Heart left ventricle (tissue), 16 donors: ENCODE results near the gene CXorf38. TPM values are rescaled to one million over a fixed set of nuclear protein-coding genes. Genes with fewer than 3 reads are reported as not detected.

Experiments
- ATAC-seq, 4 donors: fragments of 200-7000 bp; cut with Tn5 transposase; one replicate each; pipeline ENCODE4 v1.9.1; 2020 to 2022; ENCODE audit warnings: moderate library complexity in 4 of 4, mild to moderate bottlenecking in 3 of 4, moderate number of reproducible peaks in 1 of 4
- DNase-seq, 5 donors: peaks; one replicate each; pipeline ENCODE4 v3.0.0-alpha.2; 2020
- H3K27ac ChIP-seq, 12 donors: fragments of 200-600 bp; sonication (generic) in 4 of 12; one replicate each; pipeline versions ENCODE4 v1.5.0 to v1.8.0; 2016 to 2022; ENCODE audit warnings: mild to moderate bottlenecking in 2 of 12
- H3K27me3 ChIP-seq, 9 donors: fragments of 200-600 bp; sonication (generic) in 2 of 9; one replicate each; pipeline versions ENCODE4 v1.5.1 to v1.8.0; 2016 to 2022; ENCODE audit warnings: mild to moderate bottlenecking in 3 of 9
- H3K36me3 ChIP-seq, 9 donors: fragments of 200-600 bp; sonication (generic) in 2 of 9; one replicate each; pipeline versions ENCODE4 v1.5.0 to v1.8.0; 2018 to 2022; ENCODE audit warnings: mild to moderate bottlenecking in 2 of 9
- H3K4me1 ChIP-seq, 12 donors: fragments of 200-600 bp; sonication (generic) in 4 of 12; one replicate each; pipeline versions ENCODE4 v1.5.0 to v1.8.0; 2016 to 2022; ENCODE audit warnings: mild to moderate bottlenecking in 3 of 12
- H3K4me3 ChIP-seq, 12 donors: fragments of 200-600 bp; sonication (generic) in 4 of 12; one replicate each; pipeline versions ENCODE4 v1.5.0 to v1.8.0; 2017 to 2022; ENCODE audit warnings: mild to moderate bottlenecking in 9 of 12, moderate library complexity in 4 of 12
- H3K9me3 ChIP-seq, 12 donors: fragments of 200-600 bp; sonication (generic) in 4 of 12; one replicate each; pipeline versions ENCODE4 v1.5.0 to v1.8.0; 2016 to 2022; ENCODE audit warnings: mild to moderate bottlenecking in 1 of 12
- CTCF ChIP-seq, 12 donors: fragments of 200-600 bp; sonication (generic) in 4 of 12; IDR thresholded peaks; one replicate each; pipeline versions ENCODE4 v1.5.0 to v1.8.0; 2018 to 2022; ENCODE audit warnings: antibody characterized with exemption in 12 of 12, mild to moderate bottlenecking in 5 of 12
- POLR2A ChIP-seq, 2 donors: fragments of 450-650 bp; IDR thresholded peaks; one replicate each; pipeline ENCODE4 v1.6.1; 2017; ENCODE audit warnings: antibody characterized with exemption in 2 of 2, mild to moderate bottlenecking in 2 of 2, moderate library complexity in 2 of 2
- WGBS, 4 donors: extraction: QIAGEN DNeasy Blood & Tissue Kit in 2 of 4; methylation state at CpG; one replicate each; pipeline versions ENCODE4 v1.1.5 to v1.1.7; 2013 to 2018; 5-methylcytosine and 5-hydroxymethylcytosine counted together
- intact Hi-C, 10 donors: fragments of 100-400 bp; cut with DNase I; formaldehyde crosslinking; loops; one replicate each; pipeline versions ENCODE4 v1.11.1 to v1.14.2; 2022
- polyA plus RNA-seq, 2 donors: library from polyadenylated mRNA; stranded (reverse); fragments of 200-250 nt; gene quantifications; one replicate each; pipeline ENCODE4 v1.2.3, GENCODE V29; 2013
- total RNA-seq, 9 donors: library from RNA; depleted of rRNA in 2 of 9; stranded (reverse); fragments of >200 nt in 2 of 9; fragmentation: NEBNext Ultra II Directional in 3 of 9; extraction: Animal tissue kit (Norgen Biotek cat#: 25700) in 3 of 9; gene quantifications; one replicate each; pipeline versions ENCODE4 v1.1.0 to v1.2.4, GENCODE V29; 2016 to 2023
- donor health status: ischemic (EF 13 %, LVEDD 7.1; RV severe dilation, severe dysfunction).
- donor health status: healthy with polysubstance abuse.
- donor health status: DM: no; HTN: yes; CAD: no.
- donor health status: DM: no; HTN: no; CAD: no.
- donor health status: ischemic (EF 25% LVEDD 6.9; RV normal size, moderate dysfunction).
- donor health status: ischemic (EF 25% LVEDD 5.7; RV mildly dilated, moderate dysfunction).
- donor health status: healthy.
- donor health status: DM: yes; HTN: yes; CAD: no.
- donor health status: ischemic (EF 35%, LVEDD 5.7; RV mildly dilated, moderate dysfunction).
- donor health status: nonischemic (EF 11% LVEDD 7.7; RV severe dilation, severe dysfunction).
- donor health status: DM: yes; HTN: yes; CAD: no.
- donor health status: PGD.
- donor health status: ischemic (EF 29% LVEDD 5.4; RV normal size, mild dysfunction).
- donor health status: nonischemic (EF 23%, LVEDD 6.1; RV moderate dilation, normal function).

Gene CXorf38
- total and polyA plus RNA-seq, 11 donors: 2.6 to 16.0 (median 5.4) TPM

DNA sequence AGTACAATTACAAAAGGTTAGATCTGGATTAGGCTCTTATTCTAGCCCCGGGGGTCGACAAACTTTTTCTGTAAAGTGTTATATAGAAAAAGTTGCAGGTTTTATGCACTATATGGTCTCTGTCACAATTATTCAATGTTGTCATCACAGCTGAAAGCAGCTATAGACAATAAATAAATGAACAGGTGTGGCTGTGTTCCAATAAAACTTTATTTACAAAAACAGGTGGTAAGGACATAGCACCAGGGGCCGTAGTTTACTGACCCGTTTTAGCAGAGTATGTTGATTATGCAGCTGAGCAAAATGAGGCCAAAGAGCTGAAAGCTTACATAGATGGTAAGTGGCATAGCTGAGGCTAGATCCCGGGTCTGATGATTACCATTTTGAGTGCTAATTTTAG is 13.0 kb upstream of the CXorf38 start:
- Histone ChIP-seq H3K4me3 (no peak overlapping the region), H3K27ac (no peak overlapping the region), H3K9me3 (no peaks in the 10 kb centered on the region), H3K4me1 (no peaks in the 10 kb centered on the region), H3K36me3 (peaks cover 0 to 96% (median 67%) of the 10 kb centered on the region in 9 donors), H3K27me3 (peaks cover 0 to 17% (median 0%) of the 10 kb centered on the region in 9 donors)
- intact Hi-C loops: loop anchor here in 4 of 10 donors (5.0 to 10.0 kb wide), 3 partner anchors 54 to 134 kb away; no protein-coding TSS in a partner anchor
- DNase-seq (no peak), ATAC-seq (no peak)
- no peak for TF ChIP-seq CTCF (IDR thresholded peaks at IDR 0.05)
- 84 to 91% (median 90%) methylated on average over 5 of the region's 5 CpGs for WGBS, 4 donors

DNA sequence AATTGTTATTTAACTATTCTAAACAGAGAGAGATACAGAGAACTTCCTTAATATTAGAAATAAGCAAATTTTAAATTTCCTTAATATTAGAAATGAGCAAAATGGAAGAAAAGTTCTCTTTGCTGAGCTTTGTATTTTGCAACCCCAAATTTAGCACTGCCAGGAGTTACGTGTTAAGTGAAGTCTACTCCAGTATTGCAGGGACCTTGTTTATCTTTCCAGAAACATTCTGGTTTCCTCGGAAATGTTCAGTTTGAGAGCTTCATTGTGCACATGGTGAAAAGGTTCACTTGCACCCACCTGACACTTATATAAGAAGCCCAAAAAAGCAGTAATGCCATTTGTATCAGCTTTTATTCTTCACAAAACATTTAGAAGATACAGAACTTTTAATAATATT is 6.2 kb upstream of the CXorf38 start:
- DNase-seq: no peak
- H3K4me3 ChIP-seq: no peak overlapping the region
- no peaks in the 10 kb centered on the region for H3K4me1 ChIP-seq
- no peak for ATAC-seq
- H3K27me3 ChIP-seq: peaks cover 0 to 17% (median 0%) of the 10 kb centered on the region in 9 donors
- peaks cover 0 to 74% (median 30%) of the 10 kb centered on the region in 9 donors for H3K36me3 ChIP-seq
- H3K27ac ChIP-seq: no peak overlapping the region
- WGBS, 4 donors: 45 to 66% (median 55%) methylated on average over 2 of the region's 2 CpGs
- no peak for TF ChIP-seq CTCF (IDR thresholded peaks at IDR 0.05)
- TF ChIP-seq POLR2A (IDR thresholded peaks at IDR 0.05): no peak
- H3K9me3 ChIP-seq: no peaks in the 10 kb centered on the region
- intact Hi-C loops: loop anchor here in 7 of 10 donors (2.0 to 10.0 kb wide), 8 partner anchors 81 to 599 kb away; partner anchors contain the start of genes MED14 (in 1 of the 7) and USP9X (in 1 of the 7)

DNA sequence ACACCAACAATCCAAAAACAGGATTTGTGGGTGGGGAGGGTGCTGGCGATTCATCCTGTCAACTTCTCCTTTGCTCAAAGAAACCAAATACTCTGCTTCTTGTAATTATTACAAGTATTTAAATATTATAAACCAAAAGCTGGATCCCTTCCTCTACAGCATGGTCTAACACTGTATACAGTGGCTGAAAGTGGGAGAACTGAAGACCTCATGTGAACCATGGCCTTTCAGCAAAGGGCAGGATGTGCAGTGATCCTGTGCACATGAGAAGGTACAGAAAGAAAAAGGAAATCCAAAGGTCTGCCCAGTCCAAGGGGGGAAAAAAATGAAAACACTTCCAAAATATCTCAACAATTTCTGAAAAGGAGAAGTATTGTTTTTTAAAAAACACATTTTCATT is 5.3 kb upstream of the CXorf38 start:
- TF ChIP-seq POLR2A (IDR thresholded peaks at IDR 0.05) (no peak), CTCF (IDR thresholded peaks at IDR 0.05) (no peak)
- no peaks in the 10 kb centered on the region for H3K9me3 ChIP-seq

DNA sequence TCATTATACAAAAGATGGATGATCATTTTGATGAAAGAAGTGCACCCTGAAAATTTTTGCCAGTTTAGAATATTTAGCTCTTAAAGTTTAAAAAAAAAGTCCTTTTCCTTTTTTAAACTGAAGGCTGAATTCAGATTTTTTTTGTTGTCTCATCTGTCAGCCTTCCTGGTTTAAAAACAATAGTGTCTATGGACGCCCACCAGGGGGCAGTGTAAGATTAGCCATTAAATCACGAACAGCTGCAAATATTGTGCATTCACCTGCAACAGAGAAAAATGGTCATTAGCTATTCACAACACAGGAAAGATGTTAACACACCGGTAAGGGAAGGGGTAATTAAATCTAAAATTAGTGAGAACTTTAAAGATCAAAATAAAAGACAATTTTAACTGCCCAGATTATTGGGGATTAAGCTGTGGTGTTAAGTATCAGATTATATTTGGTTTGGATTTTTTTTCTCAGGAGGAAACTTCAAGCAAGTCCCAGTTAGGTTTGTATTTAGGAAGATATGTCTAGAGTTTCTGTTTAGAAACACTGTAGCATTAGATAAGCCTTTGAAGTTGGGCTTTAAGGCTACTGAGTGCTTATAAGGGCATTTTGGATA is 4.4 kb upstream of the CXorf38 start:
- no peak for TF ChIP-seq POLR2A (IDR thresholded peaks at IDR 0.05)
- TF ChIP-seq CTCF (IDR thresholded peaks at IDR 0.05): peak; percentile 45 to 86 (median 66)
- intact Hi-C loops: loop anchor here in 7 of 10 donors (2.0 to 10.0 kb wide), 8 partner anchors 83 to 601 kb away; partner anchors contain the start of genes MED14 (in 1 of the 7) and USP9X (in 1 of the 7)
- Histone ChIP-seq H3K4me3 (no peak overlapping the region), H3K9me3 (no peaks in the 10 kb centered on the region), H3K27ac (no peak overlapping the region), H3K27me3 (peaks cover 0 to 14% (median 0%) of the 10 kb centered on the region in 9 donors), H3K4me1 (peaks cover 0 to 7% (median 4%) of the 10 kb centered on the region in 12 donors), H3K36me3 (peaks cover 0 to 56% (median 17%) of the 10 kb centered on the region in 9 donors)
- no peak for ATAC-seq
- peak in 4 of 5 donors; percentile 37 to 70 (median 48) for DNase-seq
- 1 to 3% (median 1%) methylated on average over 3 of the region's 3 CpGs for WGBS, 4 donors

More for the DNA sequence above, 5.3 kb upstream of the CXorf38 start:
- WGBS, 4 donors: 54 to 100% (median 84%) methylated on average over 1 of the region's 1 CpG
- ATAC-seq: no peak
- Histone ChIP-seq H3K27me3 (peaks cover 0 to 17% (median 0%) of the 10 kb centered on the region in 9 donors), H3K36me3 (peaks cover 0 to 66% (median 24%) of the 10 kb centered on the region in 9 donors), H3K4me3 (no peak overlapping the region), H3K4me1 (peaks cover 0 to 6% (median 4%) of the 10 kb centered on the region in 12 donors), H3K27ac (no peak overlapping the region)
- intact Hi-C loops: loop anchor here in 7 of 10 donors (2.0 to 10.0 kb wide), 8 partner anchors 82 to 600 kb away; partner anchors contain the start of genes MED14 (in 1 of the 7) and USP9X (in 1 of the 7)
- no peak for DNase-seq
